Left kidney (tissue), 2 donors: ENCODE measurements around the gene ERAS. TPM values are rescaled to one million over a fixed set of nuclear protein-coding genes. Genes with fewer than 3 reads are reported as not detected.
"Not testable (repeated sequence)": the region's sequence is repeated elsewhere in the genome, so short reads cannot be mapped to it uniquely, and the experiment has no call there.

ENCODE experiments used
- DNase-seq: peaks from one replicate; pipeline ENCODE4 v3.0.0-alpha.2; 2013
- polyA plus RNA-seq: library from polyadenylated mRNA; unstranded; fragments of 120-200 nt; gene quantifications from one replicate; pipeline ENCODE4 v1.2.1, GENCODE V29; 2013; ENCODE audit not compliant: insufficient read length

The ERAS gene
- polyA plus RNA-seq, 1 donor, result not detected

GRCh38 chrX:48831909-48832291, 5.6 kb downstream of the ERAS start:
- DNase-seq, result no peak

- no peak for DNase-seq
These were observed 7.3 kb downstream of the ERAS start for GRCh38 chrX:48833542-48834138.

GRCh38 chrX:48834383-48834709, 8.0 kb downstream of the ERAS start:
- no peak for DNase-seq

GRCh38 chrX:48835524-48836329, 9.4 kb downstream of the ERAS start, which contains the start of gene PCSK1N:
TSS of gene PCSK1N (minus strand) at chrX:48835610. CDS start at chrX:48835532, 78 bp downstream.
- peak; percentile 66 for DNase-seq

- no peak for DNase-seq
These were observed 13.4 kb downstream of the ERAS start for GRCh38 chrX:48839686-48840085.

- no peak for DNase-seq
These were observed 22.5 kb downstream of the ERAS start for GRCh38 chrX:48848847-48849246.

- no peak for DNase-seq
These were observed 26.5 kb downstream of the ERAS start for GRCh38 chrX:48852857-48853256.

GRCh38 chrX:48853494-48853893, 27.2 kb downstream of the ERAS start:
- not testable (repeated sequence) for DNase-seq

GRCh38 chrX:48854121-48854804, 27.9 kb downstream of the ERAS start:
- not testable (repeated sequence) for DNase-seq

- DNase-seq, result no peak
These were observed 28.6 kb downstream of the ERAS start for GRCh38 chrX:48854898-48855297.

GRCh38 chrX:48864210-48864609, 37.9 kb downstream of the ERAS start:
- DNase-seq, result no peak

GRCh38 chrX:48872017-48872416, 45.7 kb downstream of the ERAS start:
- not testable (repeated sequence) for DNase-seq

GRCh38 chrX:48876944-48877343, 50.6 kb downstream of the ERAS start:
- not testable (repeated sequence) for DNase-seq

Other genes starting within 250 kb of the ERAS start
- 116 TPM for gene WDR13, start 229.0 kb upstream of the ERAS start, polyA plus RNA-seq
- gene WAS, start 142.7 kb upstream of the ERAS start, polyA plus RNA-seq, result 2.6 TPM
- gene SUV39H1, start 129.8 kb upstream of the ERAS start, polyA plus RNA-seq, result 8.0 TPM
- gene GLOD5, start 64.8 kb upstream of the ERAS start, polyA plus RNA-seq, result 0.81 TPM
- gene GATA1, start 39.9 kb upstream of the ERAS start, polyA plus RNA-seq, result 0.48 TPM
- gene HDAC6, start 24.4 kb upstream of the ERAS start, polyA plus RNA-seq, result 206 TPM
- gene PCSK1N, start 9.1 kb downstream of the ERAS start, polyA plus RNA-seq, result 11.5 TPM
- 33.7 TPM for gene TIMM17B, start 71.3 kb downstream of the ERAS start, polyA plus RNA-seq
- gene PQBP1, start 71.4 kb downstream of the ERAS start, polyA plus RNA-seq, result 75.5 TPM
- 27.2 TPM for gene SLC35A2, start 85.1 kb downstream of the ERAS start, polyA plus RNA-seq
- gene PIM2, start 92.5 kb downstream of the ERAS start, polyA plus RNA-seq, result 6.6 TPM
- gene OTUD5, start 131.1 kb downstream of the ERAS start, polyA plus RNA-seq, result 67.2 TPM
- 3.1 TPM for gene KCND1, start 145.3 kb downstream of the ERAS start, polyA plus RNA-seq
- 72.9 TPM for gene GRIPAP1, start 175.8 kb downstream of the ERAS start, polyA plus RNA-seq
- 32.2 TPM for gene TFE3, start 216.8 kb downstream of the ERAS start, polyA plus RNA-seq
- gene CCDC120, start 232.5 kb downstream of the ERAS start, polyA plus RNA-seq, result 11.7 TPM
- gene PRAF2, start 247.5 kb downstream of the ERAS start, polyA plus RNA-seq, result 32.1 TPM